Activated naive CD4-positive, alpha-beta T cell treated with anti-CD3 and anti-CD28 coated beads, Interleukin-2, amount 10 ng/mL, durations not matched to agents 7 days and 5 days (primary cell): ENCODE data around the gene FCER2.
"Not testable (repeated sequence)": the region's sequence is repeated elsewhere in the genome, so short reads cannot be mapped to it uniquely, and the experiment has no call there.

Source experiments
- CTCF ChIA-PET: fragments of 350-600 bp; sonication (Branson Sonifier 250); formaldehyde crosslinking; loops from one replicate; lab custom pipeline; 2021; ENCODE audit warnings: antibody characterized with exemption; lab: Charles Lee
- DNase-seq: peaks from one replicate; pipeline ENCODE4 v3.0.0-alpha.2; 2020
- H3K27ac Mint-ChIP-seq: one replicate; pipeline ENCODE4 v1.8.0; 2021; ENCODE audit warnings: mild to moderate bottlenecking, moderate library complexity, mixed read lengths
- H3K27me3 Mint-ChIP-seq: one replicate; pipeline ENCODE4 v1.8.0; 2021; ENCODE audit warnings: mild to moderate bottlenecking, mixed read lengths
- H3K36me3 Mint-ChIP-seq: one replicate; pipeline ENCODE4 v1.8.0; 2021; ENCODE audit warnings: mixed read lengths
- H3K4me1 Mint-ChIP-seq: one replicate; pipeline ENCODE4 v1.8.0; 2021; ENCODE audit warnings: mixed read lengths
- H3K4me3 Mint-ChIP-seq: one replicate; pipeline ENCODE4 v1.8.0; 2021; ENCODE audit warnings: mild to moderate bottlenecking, moderate library complexity, mixed read lengths
- H3K9me3 Mint-ChIP-seq: one replicate; pipeline ENCODE4 v1.8.0; 2021; ENCODE audit warnings: mixed read lengths

FCER2 gene

DNA sequence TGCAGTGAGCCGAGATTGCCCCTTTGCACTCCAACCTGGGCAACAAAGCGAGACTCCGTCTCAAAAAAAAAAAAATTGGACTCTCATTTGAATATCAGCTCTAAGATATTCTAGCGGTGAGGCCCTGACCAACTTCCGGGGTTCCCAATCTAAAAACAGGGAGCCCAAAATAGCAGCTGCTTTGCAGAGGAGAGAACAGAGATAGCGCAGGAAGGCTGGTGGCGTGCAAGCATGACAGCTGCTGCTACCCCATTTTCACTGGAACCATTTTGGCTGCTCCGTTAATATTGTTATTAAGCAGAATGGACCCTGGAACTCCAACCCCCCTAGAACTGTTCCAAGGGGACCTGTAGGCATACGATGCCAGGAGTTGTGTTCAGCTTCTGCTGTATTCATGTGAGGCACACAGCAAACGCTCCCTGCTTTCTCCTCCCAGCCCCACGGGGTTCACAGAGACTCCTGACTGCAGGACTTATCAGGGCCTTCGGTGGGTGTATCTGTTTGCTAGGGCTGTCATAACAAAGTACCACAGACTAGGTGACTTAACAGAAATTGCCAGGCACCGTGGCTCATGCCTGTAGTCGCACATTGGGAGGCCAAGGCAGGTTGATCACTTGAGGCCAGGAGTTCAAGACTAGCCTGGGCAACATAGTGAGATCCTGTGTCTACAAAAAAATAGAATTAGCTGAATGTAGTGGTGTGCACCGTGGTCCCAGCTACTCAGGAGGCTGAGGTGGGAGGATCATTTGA, 53.5 kb downstream of the FCER2 start:
- DNase-seq = no peak
- no peaks in the 10 kb centered on the region for H3K9me3 Mint-ChIP-seq
- no peak overlapping the region for H3K4me3 Mint-ChIP-seq
- peaks cover 25% of the 10 kb centered on the region for H3K27me3 Mint-ChIP-seq
- CTCF ChIA-PET = interaction anchor here (7.3 kb wide), 1 partner anchor 33 kb away, joined by 38 read pairs; the partner anchor contains the start of gene TRAPPC5
- H3K27ac Mint-ChIP-seq = no peak overlapping the region
- peaks cover 2% of the 10 kb centered on the region for H3K36me3 Mint-ChIP-seq
- H3K4me1 Mint-ChIP-seq = peaks cover 12% of the 10 kb centered on the region

DNA sequence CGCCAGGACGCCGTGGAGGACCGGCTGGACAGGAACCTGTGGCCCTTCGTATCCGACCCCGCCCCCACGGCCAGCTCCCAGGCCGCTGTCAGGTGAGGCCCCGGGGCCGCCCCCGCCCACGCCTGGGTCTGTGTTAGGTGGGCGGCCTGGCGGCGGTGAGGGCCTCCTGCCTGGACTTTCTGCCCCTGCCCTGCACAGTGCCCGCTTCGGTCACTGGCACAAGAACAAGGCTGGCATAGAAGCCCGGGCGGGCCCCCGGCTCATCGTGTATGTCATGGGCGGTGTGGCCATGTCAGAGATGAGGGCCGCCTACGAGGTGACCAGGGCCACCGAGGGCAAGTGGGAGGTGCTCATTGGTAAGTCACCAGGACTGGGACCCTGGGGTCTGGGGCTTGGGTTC, 54.8 kb downstream of the FCER2 start:
- no peak overlapping the region for H3K4me3 Mint-ChIP-seq
- CTCF ChIA-PET = no interaction called here
- peaks cover 21% of the 10 kb centered on the region for H3K27me3 Mint-ChIP-seq

DNA sequence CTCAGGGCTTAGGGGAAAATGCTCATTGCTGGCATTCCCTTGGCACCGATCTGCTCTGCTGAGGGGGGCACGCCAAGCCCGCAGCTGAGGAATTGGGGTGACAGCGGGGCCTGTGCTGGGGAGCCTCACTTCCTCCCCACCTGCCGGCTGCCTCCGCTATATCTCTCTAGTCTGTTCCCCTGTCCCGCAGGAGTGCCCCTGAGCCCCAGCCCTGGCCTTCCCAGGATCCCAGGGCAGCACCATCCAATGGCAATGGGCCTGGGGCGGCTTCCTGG, 55.6 kb downstream of the FCER2 start:
- Mint-ChIP-seq H3K4me1 (no peaks in the 10 kb centered on the region), H3K27ac (no peak overlapping the region), H3K4me3 (no peak overlapping the region), H3K9me3 (no peaks in the 10 kb centered on the region), H3K36me3 (peaks cover 11% of the 10 kb centered on the region), H3K27me3 (peaks cover 15% of the 10 kb centered on the region)
- DNase-seq = no peak
- CTCF ChIA-PET = no interaction called here

More for the DNA sequence above, 54.8 kb downstream of the FCER2 start:
- H3K4me1 Mint-ChIP-seq = peaks cover 3% of the 10 kb centered on the region
- DNase-seq = no peak
- no peak overlapping the region for H3K27ac Mint-ChIP-seq
- no peaks in the 10 kb centered on the region for H3K9me3 Mint-ChIP-seq
- H3K36me3 Mint-ChIP-seq = peaks cover 11% of the 10 kb centered on the region

DNA sequence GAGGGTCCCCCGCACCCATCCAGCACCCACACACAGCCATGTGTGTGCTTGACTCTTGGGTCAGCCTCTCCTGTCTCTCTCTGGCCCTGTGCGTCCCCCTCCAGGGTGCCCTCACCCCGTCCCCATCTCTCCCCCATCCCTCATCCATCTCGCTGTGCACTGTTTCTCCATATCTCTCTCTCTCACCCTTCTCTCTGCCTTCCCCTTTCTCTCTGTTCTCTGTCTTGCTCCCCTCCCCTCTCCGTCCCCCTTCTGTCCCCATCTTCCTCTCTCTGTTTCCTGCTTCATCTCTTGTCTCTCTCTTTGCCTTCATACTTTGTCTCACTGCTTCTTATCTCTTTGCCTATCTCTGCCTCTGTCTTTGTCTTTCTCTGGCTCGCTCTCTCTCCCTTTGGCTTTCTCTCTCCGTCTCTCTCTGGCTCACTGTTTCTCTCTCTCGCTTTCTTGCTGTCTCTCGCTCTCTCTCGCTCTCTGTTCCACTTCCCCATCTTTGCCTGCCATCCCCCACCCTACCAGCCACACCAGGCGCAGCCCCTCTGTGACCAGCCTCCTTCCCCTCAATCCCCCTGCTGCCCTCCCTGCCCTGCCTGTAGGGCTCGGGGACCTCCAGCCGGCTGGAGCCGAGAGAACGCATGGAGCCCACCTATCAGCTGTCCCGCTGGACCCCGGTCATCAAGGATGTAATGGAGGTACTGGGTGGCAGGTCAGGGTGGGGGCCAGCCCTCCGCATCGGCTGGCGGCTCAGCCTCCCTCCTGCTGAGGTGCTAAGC, 56.1 kb downstream of the FCER2 start:
- no peaks in the 10 kb centered on the region for H3K4me1 Mint-ChIP-seq
- no peaks in the 10 kb centered on the region for H3K9me3 Mint-ChIP-seq
- peaks cover 11% of the 10 kb centered on the region for H3K36me3 Mint-ChIP-seq
- DNase-seq = no peak
- H3K4me3 Mint-ChIP-seq = no peak overlapping the region
- no peak overlapping the region for H3K27ac Mint-ChIP-seq
- H3K27me3 Mint-ChIP-seq = peaks cover 9% of the 10 kb centered on the region
- CTCF ChIA-PET = no interaction called here

DNA sequence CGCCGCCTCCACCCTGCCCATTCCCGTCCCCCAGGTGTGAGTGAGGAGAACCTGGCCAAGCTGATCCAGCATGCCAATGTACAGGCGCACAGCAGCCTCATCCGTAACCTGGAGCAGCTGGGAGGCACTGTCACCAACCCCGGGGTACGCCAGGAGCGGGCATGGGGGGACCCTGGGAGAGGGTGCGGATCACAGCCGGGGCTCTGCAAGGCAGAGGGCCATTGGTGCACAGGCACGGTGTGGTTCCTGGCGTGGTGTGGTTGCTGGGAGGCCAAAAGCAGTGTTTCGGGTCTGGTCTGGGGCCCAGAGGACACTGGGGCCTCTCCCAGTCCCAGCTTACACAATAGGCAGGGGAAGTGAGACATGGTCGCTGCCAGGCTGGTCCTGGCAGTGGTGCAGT, 56.8 kb downstream of the FCER2 start:
- Mint-ChIP-seq H3K4me3 (no peak overlapping the region), H3K27me3 (peaks cover 3% of the 10 kb centered on the region), H3K4me1 (peaks cover under 1% of the 10 kb centered on the region), H3K27ac (no peak overlapping the region), H3K9me3 (peaks cover 2% of the 10 kb centered on the region), H3K36me3 (peaks cover 15% of the 10 kb centered on the region)
- no peak for DNase-seq
- CTCF ChIA-PET = interaction anchor here (1.4 kb wide), 1 partner anchor 36 kb away, joined by 3 read pairs; the partner anchor contains the start of gene TRAPPC5

DNA sequence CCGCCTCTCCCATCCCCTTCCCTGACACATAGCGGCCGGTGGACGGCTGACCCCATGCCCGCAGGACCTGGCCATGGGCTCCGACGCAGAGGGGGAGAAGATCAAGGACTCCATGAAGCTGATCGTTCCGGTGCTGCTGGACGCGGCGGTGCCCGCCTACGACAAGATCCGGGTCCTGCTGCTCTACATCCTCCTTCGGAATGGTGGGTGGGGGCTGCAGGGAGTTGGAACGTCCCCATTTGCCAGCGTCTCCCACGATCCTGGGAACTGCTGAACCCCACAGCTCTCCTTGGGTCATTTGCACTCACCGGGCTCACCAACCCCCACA, 57.4 kb downstream of the FCER2 start:
- CTCF ChIA-PET = interaction anchor here (1.4 kb wide), 1 partner anchor 37 kb away, joined by 3 read pairs; the partner anchor contains the start of gene TRAPPC5
- Mint-ChIP-seq H3K9me3 (peaks cover 9% of the 10 kb centered on the region), H3K4me1 (peaks cover 7% of the 10 kb centered on the region), H3K27me3 (no peaks in the 10 kb centered on the region), H3K4me3 (no peak overlapping the region), H3K36me3 (peaks cover 21% of the 10 kb centered on the region), H3K27ac (no peak overlapping the region)
- DNase-seq = no peak

DNA sequence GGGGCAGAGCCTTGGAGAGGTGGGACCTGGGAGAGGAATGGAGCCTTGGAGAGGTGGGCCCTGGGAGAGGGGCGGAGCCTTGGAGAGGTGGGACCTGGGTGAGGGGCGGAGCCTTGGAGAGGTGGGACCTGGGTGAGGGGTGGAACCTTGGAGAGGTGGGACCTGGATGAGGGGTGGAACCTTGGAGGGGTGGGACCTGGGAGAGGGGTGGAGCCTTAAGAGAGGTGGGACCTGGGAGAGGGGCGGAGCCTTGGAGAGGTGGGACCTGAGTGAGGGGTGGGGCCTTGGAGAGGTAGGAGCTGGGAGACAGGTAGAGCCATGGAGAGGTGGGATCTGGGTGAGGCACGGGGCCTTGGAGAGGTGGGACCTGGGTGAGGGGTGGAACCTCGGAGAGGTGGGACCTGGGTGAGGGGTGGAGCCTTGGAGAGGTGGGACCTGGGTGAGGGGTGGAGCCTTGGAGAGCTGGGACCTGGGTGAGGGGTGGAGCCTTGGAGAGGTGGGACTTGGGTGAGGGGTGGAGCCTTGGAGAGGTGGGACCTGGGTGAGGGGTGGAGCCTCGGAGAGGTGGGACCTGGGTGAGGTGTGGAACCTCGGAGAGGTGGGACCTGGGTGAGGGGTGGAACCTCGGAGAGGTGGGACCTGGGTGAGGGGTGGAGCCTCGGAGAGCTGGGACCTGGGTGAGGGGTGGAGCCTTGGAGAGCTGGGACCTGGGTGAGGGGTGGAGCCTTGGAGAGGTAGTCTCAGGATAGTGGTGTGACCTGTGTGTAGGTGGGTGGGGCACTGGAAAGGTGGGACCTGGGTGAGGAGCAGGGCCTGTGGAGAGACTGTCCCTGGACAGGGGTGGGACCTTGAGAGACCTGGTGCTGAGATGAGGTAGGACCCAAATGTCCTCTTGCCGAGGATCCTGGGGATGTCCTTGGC, 58.0 kb downstream of the FCER2 start:
- CTCF ChIA-PET = interaction anchor here (1.4 kb wide), 1 partner anchor 37 kb away, joined by 3 read pairs; the partner anchor contains the start of gene TRAPPC5
- peaks cover 27% of the 10 kb centered on the region for H3K36me3 Mint-ChIP-seq
- not testable (repeated sequence) for H3K9me3 Mint-ChIP-seq, H3K27me3 Mint-ChIP-seq, H3K4me1 Mint-ChIP-seq, H3K4me3 Mint-ChIP-seq, H3K27ac Mint-ChIP-seq
- peak; percentile 31 for DNase-seq

DNA sequence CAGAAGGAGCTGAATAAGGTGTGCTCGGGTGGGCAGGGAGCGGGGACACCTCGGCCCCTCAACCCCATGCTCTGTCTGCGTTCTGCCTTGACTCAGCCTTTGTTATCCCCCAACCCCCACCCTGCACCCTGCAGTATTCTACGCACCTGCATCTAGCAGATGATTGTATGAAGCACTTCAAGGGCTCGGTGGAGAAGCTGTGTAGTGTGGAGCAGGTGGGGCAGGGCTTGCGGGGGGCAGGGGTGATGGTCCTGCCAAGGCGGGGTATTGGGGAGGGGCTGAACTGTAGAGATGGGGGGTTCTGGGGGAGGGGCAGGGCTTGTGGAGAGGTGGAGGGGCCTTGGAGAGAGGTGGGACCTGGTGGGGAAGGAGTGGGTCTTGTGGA, 58.9 kb downstream of the FCER2 start:
- Mint-ChIP-seq H3K4me1 (peaks cover 16% of the 10 kb centered on the region), H3K27me3 (no peaks in the 10 kb centered on the region), H3K4me3 (no peak overlapping the region), H3K9me3 (peaks cover 9% of the 10 kb centered on the region), H3K27ac (no peak overlapping the region), H3K36me3 (peaks cover 30% of the 10 kb centered on the region)
- CTCF ChIA-PET = no interaction called here
- DNase-seq = no peak

DNA sequence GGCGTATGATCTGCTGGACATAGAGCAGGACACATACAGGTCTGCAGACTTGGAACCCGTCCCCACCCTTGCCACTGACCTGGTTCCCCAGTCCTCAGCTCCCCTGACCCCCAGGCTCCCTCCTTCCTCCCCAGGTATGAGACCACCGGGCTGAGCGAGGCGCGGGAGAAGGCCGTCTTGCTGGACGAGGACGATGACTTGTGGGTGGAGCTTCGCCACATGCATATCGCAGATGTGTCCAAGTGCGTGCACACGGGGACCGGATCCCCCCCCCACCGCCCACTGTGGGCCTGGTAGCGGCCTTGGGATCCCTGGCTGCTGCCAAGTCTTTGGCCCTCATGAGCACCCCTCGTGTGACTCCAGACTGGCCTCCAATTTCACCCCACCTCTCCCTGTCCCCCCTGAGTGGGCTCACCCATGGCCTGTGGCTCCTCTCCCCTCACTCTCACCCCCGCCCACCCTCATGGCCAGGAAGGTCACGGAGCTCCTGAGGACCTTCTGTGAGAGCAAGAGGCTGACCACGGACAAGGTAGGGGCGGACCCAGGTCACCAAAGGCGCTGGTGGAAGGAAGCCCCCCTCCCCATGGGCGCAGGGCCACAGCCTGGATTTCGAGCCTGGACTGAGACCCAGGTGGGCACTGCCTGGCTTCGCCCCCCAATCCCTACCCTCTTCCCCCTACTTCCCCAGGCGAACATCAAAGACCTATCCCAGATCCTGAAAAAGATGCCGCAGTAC, 59.5 kb downstream of the FCER2 start:
- Mint-ChIP-seq H3K4me1 (peaks cover 22% of the 10 kb centered on the region), H3K36me3 (peaks cover 30% of the 10 kb centered on the region), H3K4me3 (no peak overlapping the region), H3K9me3 (peaks cover 9% of the 10 kb centered on the region), H3K27ac (no peak overlapping the region), H3K27me3 (no peaks in the 10 kb centered on the region)
- CTCF ChIA-PET = interaction anchor here (1.3 kb wide), 1 partner anchor 39 kb away, joined by 3 read pairs; the partner anchor contains the start of gene TRAPPC5
- DNase-seq = no peak

DNA sequence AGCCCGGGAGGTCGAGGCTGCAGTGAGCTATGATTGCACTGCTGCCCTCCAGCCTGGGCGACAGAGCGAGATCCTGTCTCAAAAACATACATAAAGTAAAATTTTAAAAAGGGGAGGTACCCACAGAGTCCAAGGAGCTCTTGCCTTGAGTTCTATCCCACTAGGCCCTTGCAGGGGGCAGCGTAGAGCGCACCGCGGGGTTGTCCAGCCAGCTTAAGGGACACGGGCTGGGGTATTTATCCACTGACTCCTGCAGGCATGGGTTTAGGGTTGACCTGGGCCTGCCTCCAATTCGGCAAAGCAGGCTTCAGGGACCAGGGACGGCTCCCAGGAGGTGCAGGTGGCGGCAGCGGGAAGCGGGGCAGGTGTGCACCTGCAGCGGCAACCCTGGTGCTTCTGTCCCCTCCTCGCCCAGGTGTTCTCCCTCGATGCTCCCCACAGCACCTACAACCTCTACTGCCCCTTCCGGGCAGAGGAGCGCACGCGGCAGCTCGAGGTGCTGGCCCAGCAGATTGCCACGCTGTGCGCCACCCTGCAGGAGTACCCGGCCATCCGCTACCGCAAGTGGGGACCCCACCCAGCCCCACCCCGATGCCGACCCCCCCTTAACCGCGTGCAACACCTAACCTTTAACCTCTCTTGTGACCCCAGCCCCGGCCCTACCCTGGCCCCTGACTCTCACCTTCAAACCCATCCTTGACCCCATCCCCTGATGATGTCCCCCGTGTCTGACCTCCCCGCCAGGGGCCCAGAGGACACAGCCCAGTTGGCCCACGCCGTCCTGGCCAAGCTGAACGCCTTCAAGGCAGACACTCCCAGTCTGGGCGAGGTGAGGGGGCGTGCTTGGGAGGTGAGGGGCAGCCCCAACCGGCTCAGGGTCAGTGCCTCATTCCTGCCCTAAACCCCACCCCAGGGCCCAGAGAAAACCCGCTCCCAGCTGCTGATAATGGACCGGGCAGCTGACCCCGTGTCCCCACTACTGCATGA, 60.3 kb downstream of the FCER2 start:
- CTCF ChIA-PET = interaction anchor here (1.3 kb wide), 1 partner anchor 39 kb away, joined by 3 read pairs; the partner anchor contains the start of gene TRAPPC5
- peaks cover 9% of the 10 kb centered on the region for H3K9me3 Mint-ChIP-seq

DNA sequence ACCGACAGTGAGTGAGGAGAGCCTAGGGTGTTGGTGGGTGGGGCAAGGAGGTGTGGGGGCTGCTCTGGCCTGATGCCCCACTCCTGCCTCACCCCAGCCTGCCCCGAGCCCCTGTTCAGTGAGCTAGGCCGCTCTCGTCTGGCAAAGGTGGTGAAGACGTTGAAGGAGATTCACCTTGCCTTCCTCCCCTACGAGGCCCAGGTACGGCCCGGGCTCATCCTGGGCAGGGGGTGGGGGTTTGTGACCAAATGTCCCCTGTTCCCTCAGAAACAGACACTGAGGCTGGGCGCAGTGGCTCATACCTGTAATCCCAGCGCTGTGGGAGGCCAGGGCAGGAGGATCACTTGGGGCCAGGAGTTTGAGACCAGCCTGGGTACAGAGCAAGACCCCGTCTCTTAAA, 61.1 kb downstream of the FCER2 start:
- DNase-seq = no peak
- peaks cover 9% of the 10 kb centered on the region for H3K9me3 Mint-ChIP-seq
- peaks cover 28% of the 10 kb centered on the region for H3K36me3 Mint-ChIP-seq
- CTCF ChIA-PET = interaction anchor here (1.3 kb wide), 1 partner anchor 40 kb away, joined by 3 read pairs; the partner anchor contains the start of gene TRAPPC5
- H3K27ac Mint-ChIP-seq = no peak overlapping the region
- no peak overlapping the region for H3K4me3 Mint-ChIP-seq
- peaks cover 4% of the 10 kb centered on the region for H3K27me3 Mint-ChIP-seq
- peaks cover 32% of the 10 kb centered on the region for H3K4me1 Mint-ChIP-seq

More for the DNA sequence above, 60.3 kb downstream of the FCER2 start:
- Mint-ChIP-seq H3K27me3 (peaks cover 3% of the 10 kb centered on the region), H3K4me3 (no peak overlapping the region), H3K36me3 (peaks cover 30% of the 10 kb centered on the region), H3K27ac (no peak overlapping the region), H3K4me1 (peaks cover 26% of the 10 kb centered on the region)
- no peak for DNase-seq

DNA sequence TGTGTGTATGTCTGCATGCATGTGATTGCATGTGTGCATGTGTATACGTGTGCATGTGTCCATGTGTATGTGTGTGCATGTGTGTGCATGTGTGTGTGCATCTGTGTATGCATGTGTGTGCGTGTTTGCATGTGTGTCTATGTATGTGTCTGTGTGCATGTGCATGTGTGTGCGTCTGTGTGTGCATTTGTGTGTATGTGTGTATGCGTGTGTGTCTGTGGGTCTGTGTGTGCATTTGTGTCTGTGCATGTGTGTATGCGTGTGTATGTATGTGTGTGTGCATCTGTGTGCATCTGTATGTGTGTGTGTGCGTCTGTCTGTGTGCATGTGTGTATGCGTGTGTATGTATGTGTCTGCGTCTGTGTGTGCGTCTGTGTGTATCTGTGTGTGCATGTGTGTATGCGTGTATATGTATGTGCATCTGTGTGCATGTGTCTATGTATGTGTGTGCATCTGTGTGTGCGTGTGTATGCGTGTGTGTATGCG, 62.0 kb downstream of the FCER2 start:
- Mint-ChIP-seq H3K4me1 (peaks cover 35% of the 10 kb centered on the region), H3K27ac (peak overlapping the region; percentile 1), H3K27me3 (peaks cover 4% of the 10 kb centered on the region), H3K9me3 (peaks cover 9% of the 10 kb centered on the region), H3K4me3 (peak overlapping the region; percentile 28), H3K36me3 (peaks cover 27% of the 10 kb centered on the region)
- no peak for DNase-seq
- CTCF ChIA-PET = no interaction called here
